IPS-20b (cell line): ENCODE results near the gene NCAPH2.

Experiments used
- H3K27ac ChIP-seq: one replicate; pipeline ENCODE4 v1.5.1; 2013; ENCODE audit warnings: low read length
- H3K27me3 ChIP-seq: 2 replicates; pipeline ENCODE4 v1.6.1; 2013; ENCODE audit warnings: mild to moderate bottlenecking, low read length, inconsistent platforms; ENCODE audit not compliant: insufficient read depth
- H3K36me3 ChIP-seq: 2 replicates; pipeline ENCODE4 v1.6.1; 2013; ENCODE audit warnings: low read depth, mild to moderate bottlenecking, inconsistent platforms, low read length, moderate library complexity; ENCODE audit not compliant: insufficient read depth
- H3K4me1 ChIP-seq: 2 replicates; pipeline ENCODE4 v1.6.1; 2013; ENCODE audit warnings: mild to moderate bottlenecking, control low read depth, inconsistent platforms, low read length, moderate library complexity; ENCODE audit not compliant: insufficient read depth
- H3K4me3 ChIP-seq: 2 replicates; pipeline ENCODE4 v1.5.1; 2013; ENCODE audit warnings: mild to moderate bottlenecking, low read length, inconsistent platforms
- H3K9ac ChIP-seq: 2 replicates; pipeline ENCODE4 v1.6.1; 2013; ENCODE audit warnings: low read depth, mild to moderate bottlenecking, inconsistent platforms, low read length, moderate library complexity
- H3K9me3 ChIP-seq: 2 replicates; pipeline ENCODE4 v1.6.1; 2013; ENCODE audit warnings: mild to moderate bottlenecking, low read depth, low read length, inconsistent platforms; ENCODE audit not compliant: insufficient read depth

The NCAPH2 gene

DNA sequence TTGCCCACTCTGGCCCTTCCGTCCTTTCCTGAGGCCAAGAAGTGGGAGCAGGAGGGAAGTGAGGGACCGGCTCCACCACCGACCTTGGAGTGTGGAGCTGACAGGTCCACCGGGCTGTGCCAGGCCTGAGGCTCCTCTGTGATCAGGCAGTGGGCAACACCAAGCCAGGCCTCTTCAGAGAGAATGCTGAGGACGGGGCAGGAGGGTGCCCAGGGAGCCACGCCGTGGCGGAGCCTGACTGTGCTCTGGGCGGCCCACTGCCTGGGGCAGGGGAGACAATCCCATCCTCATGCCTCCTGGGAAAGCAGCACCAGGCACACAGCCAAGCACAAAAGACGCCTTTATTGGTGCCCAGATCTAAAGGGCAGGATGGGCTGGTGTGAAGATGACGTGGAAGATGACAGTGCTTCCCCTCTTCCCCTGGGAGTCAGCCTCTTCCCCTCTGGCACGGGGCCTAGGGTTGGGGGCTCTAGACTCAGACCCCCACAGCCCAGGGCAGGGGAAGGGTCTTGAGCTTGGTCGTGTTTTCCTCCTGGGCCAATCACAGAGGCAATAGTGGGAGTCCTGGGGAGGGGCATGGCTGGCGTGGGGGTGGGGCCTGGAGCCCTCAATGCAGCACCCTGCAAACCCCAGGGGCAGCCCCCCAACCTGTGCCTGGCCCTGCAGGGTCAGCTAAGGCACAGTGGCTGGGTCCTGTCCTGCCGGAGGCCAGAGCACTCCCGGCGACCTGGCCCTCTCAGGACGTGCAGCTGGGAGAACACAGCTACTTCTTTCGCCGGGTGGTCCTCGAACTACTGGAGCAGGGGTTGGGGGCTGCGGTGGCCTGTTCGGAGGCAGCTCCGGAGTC, 5.2 kb upstream of the NCAPH2 start:
- Histone ChIP-seq H3K4me1 (no peaks in the 10 kb centered on the region; the same call in 1 of the 2 replicates), H3K9me3 (no peaks in the 10 kb centered on the region), H3K9ac (no peak overlapping the region), H3K36me3 (peaks cover 6% of the 10 kb centered on the region; the same call in 1 of the 2 replicates), H3K27me3 (no peaks in the 10 kb centered on the region), H3K27ac (no peak overlapping the region), H3K4me3 (no peak overlapping the region)

DNA sequence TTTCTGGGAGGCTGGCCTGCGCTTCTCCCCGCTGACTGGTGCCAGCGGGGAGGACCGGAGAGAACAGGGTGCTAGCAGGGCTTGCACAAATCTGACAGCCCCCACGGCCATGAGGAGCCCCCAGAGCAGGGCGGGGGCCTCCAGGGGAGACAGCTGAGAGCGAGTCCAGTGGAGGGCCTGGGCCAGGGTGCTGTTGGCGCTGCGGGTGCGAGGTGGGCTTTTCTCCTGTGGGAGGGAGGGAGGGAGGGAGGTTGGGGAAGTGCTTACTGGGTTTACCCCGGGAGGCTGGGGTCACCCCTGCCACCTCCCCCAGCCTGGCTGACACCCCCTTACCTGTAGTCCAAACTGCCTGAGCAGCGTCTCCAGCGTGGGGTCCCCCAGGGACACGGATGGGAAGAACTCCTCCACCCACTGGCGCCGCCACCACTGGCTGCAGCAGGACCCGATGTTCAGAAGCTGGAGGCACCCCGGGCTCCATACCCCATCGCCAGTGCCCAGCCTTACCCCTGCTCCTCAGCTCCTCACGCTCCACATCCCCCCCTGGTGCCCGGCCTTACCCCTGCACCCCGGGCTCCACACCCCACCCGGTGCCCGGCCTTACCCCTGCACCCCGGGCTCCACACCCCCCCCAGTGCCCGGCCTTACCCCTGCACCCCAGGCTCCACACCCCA, 4.4 kb upstream of the NCAPH2 start:
- H3K4me3 ChIP-seq = no peak overlapping the region
- no peaks in the 10 kb centered on the region for H3K27me3 ChIP-seq
- H3K4me1 ChIP-seq = no peaks in the 10 kb centered on the region; the same call in 1 of the 2 replicates
- no peak overlapping the region for H3K27ac ChIP-seq
- no peak overlapping the region for H3K9ac ChIP-seq
- H3K36me3 ChIP-seq = peaks cover 6% of the 10 kb centered on the region; the same call in 1 of the 2 replicates
- H3K9me3 ChIP-seq = no peaks in the 10 kb centered on the region

DNA sequence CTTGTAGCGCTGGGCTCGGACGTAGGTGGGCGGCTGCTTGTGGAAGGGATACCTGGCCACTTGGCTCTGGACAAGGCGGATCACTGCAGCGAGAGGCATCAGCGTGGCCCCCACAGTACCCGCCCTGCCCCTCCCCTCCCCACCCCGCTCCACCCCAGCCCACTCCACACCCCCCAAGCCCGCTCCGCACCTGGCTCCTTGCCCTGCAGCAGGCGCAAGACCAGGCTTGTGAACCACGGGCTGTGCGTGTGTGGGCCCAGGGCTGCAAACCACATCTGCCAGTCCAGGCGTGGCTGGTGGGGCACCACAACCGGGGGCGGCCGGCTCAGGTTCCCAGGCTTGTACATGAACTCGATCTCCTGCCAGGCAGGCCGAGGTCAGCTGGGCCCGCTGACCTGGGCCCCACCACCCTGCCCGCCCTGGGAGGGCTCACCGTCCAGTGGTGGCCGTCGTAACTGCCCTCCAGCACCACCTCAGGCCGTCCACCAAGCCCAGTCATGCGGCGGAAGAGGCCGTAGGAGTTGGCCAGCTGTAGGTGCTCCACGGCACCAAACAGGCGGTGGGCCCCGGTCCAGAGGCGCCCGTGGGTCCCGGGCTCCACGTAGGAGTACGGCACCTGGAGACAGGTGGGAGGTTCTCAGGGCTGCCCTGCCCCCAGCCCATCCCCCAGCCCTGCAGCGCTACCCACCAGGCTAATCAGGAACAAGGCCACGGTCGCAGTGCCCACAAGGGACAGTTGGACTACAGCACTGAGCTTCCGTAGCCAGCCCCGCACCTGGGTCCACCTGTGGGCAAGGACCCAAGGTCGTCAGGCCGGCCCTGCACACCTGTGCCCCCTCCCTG, 3.4 kb upstream of the NCAPH2 start:
- no peaks in the 10 kb centered on the region for H3K27me3 ChIP-seq
- no peak overlapping the region for H3K9ac ChIP-seq
- no peak overlapping the region for H3K27ac ChIP-seq
- H3K36me3 ChIP-seq = peaks cover 6% of the 10 kb centered on the region; the same call in 1 of the 2 replicates
- H3K4me1 ChIP-seq = no peaks in the 10 kb centered on the region; the same call in 1 of the 2 replicates
- H3K9me3 ChIP-seq = no peaks in the 10 kb centered on the region
- no peak overlapping the region for H3K4me3 ChIP-seq

- Histone ChIP-seq H3K4me3 (no peak overlapping the region), H3K9ac (no peak overlapping the region), H3K27me3 (no peaks in the 10 kb centered on the region), H3K9me3 (no peaks in the 10 kb centered on the region), H3K4me1 (no peaks in the 10 kb centered on the region; the same call in 1 of the 2 replicates), H3K27ac (no peak overlapping the region), H3K36me3 (peaks cover 6% of the 10 kb centered on the region; the same call in 1 of the 2 replicates)
Measured at GRCh38 chr22:50505276-50505775, 2.7 kb upstream of the NCAPH2 start.

GRCh38 chr22:50505776-50506610, 2.0 kb upstream of the NCAPH2 start:
- no peak overlapping the region for H3K9ac ChIP-seq
- no peaks in the 10 kb centered on the region for H3K9me3 ChIP-seq
- no peaks in the 10 kb centered on the region for H3K27me3 ChIP-seq
- no peak overlapping the region for H3K27ac ChIP-seq
- peaks cover 6% of the 10 kb centered on the region; the same call in 1 of the 2 replicates for H3K36me3 ChIP-seq
- H3K4me3 ChIP-seq = peak overlapping the region; percentile 95; the same call in 1 of the 2 replicates
- no peaks in the 10 kb centered on the region; the same call in 1 of the 2 replicates for H3K4me1 ChIP-seq

- no peaks in the 10 kb centered on the region; the same call in 1 of the 2 replicates for H3K4me1 ChIP-seq
- no peak overlapping the region for H3K27ac ChIP-seq
- peak overlapping the region; percentile 95 for H3K4me3 ChIP-seq
- H3K36me3 ChIP-seq = peaks cover 6% of the 10 kb centered on the region; the same call in 1 of the 2 replicates
- H3K9me3 ChIP-seq = no peaks in the 10 kb centered on the region
- no peaks in the 10 kb centered on the region for H3K27me3 ChIP-seq
- H3K9ac ChIP-seq = peak overlapping the region; percentile 88
Measured at GRCh38 chr22:50506611-50507420, 1.2 kb upstream of the NCAPH2 start.

DNA sequence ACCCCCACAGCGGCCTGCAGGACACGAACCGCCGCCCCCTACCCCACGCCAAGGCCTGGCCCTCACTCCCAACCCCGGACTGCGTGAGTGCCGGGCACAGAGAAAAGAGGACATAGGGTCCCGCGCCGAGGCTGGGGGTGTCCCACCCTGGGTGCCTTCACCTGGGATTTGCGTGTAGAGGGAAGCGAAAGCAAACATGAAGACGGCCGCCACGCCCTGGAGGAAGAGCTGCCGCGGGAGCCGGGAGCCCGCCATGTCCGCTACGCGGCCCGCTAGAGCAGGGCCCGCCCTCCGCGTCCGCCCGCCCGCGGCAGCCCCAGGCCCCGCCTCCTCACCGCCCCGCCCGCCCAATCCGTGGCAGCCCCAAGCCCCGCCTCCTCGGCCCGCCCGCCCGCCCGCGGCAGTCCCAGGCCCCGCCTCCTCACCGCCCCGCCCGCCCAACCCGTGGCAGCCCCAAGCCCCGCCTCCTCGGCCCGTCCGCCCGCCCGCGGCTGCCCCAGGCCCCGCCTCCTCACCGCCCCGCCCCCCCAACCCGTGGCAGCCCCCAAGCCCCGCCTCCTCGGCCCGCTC, 518 bp upstream of the NCAPH2 start, which contains the start of gene LMF2:
LMF2 (minus strand) TSS at position 282 of the 570 bp plus-strand sequence; CDS start at position 255, 27 bp downstream.
- peak within 1 kb of the TSS; percentile 88 for H3K9ac ChIP-seq
- peaks cover 12% of the 10 kb centered on the region for H3K36me3 ChIP-seq
- no peaks in the 10 kb centered on the region; the same call in 1 of the 2 replicates for H3K4me1 ChIP-seq
- H3K27ac ChIP-seq = no peak within 1 kb of the TSS
- H3K27me3 ChIP-seq = no peaks in the 10 kb centered on the region
- peak within 1 kb of the TSS; percentile 97 for H3K4me3 ChIP-seq
- no peaks in the 10 kb centered on the region for H3K9me3 ChIP-seq

GRCh38 chr22:50508897-50509296, 873 bp downstream of the NCAPH2 start:
- H3K4me3 ChIP-seq = peak overlapping the region; percentile 97
- no peak overlapping the region for H3K27ac ChIP-seq
- H3K9ac ChIP-seq = peak overlapping the region; percentile 85
- no peaks in the 10 kb centered on the region for H3K9me3 ChIP-seq
- H3K36me3 ChIP-seq = peaks cover 14% of the 10 kb centered on the region
- no peaks in the 10 kb centered on the region for H3K27me3 ChIP-seq
- H3K4me1 ChIP-seq = no peaks in the 10 kb centered on the region; the same call in 1 of the 2 replicates

DNA sequence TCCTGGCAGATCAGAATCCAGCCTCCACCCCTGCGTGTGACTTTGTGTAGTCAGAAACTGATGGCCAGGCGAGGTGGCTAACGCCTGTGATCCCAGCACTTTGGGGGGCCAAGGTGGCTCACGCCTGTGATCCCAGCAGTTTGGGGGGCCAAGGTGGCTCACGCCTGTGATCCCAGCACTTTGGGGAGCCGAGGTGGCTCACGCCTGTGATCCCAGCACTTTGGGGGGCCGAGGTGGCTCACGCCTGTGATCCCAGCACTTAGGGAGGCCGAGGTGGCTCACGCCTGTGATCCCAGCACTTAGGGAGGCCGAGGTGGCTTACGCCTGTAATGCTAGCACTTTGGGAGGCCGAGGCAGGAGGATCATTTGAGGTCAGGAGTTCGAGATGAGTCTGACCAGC, 5.2 kb downstream of the NCAPH2 start:
- H3K9ac ChIP-seq = no peak overlapping the region

DNA sequence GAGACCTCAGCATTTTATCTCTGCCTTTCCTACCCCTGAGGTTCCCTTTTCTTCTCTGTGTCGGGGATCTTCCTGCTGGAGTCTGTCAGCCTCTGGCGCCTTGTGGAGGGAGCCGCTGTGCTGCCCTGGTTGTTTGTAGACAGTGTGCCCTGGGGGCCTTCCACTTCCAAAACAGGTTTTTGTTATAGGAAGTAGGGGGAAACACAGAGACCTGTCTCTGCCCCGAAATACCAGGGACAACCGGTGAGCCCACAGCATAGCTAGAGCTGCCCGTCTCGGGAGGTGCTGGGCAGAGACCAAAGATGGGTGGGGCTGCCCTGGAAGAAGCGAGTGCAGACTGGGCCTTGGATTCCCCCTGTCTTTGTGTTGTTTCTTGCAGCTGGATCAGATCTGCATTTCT, 8.0 kb downstream of the NCAPH2 start:
- Histone ChIP-seq H3K4me3 (no peak overlapping the region), H3K36me3 (peaks cover 48% of the 10 kb centered on the region), H3K9ac (no peak overlapping the region), H3K27ac (no peak overlapping the region), H3K9me3 (no peaks in the 10 kb centered on the region), H3K4me1 (no peaks in the 10 kb centered on the region), H3K27me3 (no peaks in the 10 kb centered on the region)

More for the DNA sequence above, 5.2 kb downstream of the NCAPH2 start:
- H3K9me3 ChIP-seq = no peaks in the 10 kb centered on the region
- H3K4me3 ChIP-seq = no peak overlapping the region
- H3K4me1 ChIP-seq = no peaks in the 10 kb centered on the region
- H3K27me3 ChIP-seq = no peaks in the 10 kb centered on the region
- no peak overlapping the region for H3K27ac ChIP-seq
- H3K36me3 ChIP-seq = peaks cover 27% of the 10 kb centered on the region
